Left ventricle myocardium superior (tissue), 1 donor: ENCODE results near the gene SCG5. TPM values are rescaled to one million over a fixed set of nuclear protein-coding genes. Genes with fewer than 3 reads are reported as not detected.
"Not testable (repeated sequence)": the region's sequence is repeated elsewhere in the genome, so short reads cannot be mapped to it uniquely, and the experiment has no call there.

Source experiments
- ATAC-seq: fragments of 200-7000 bp; cut with Tn5 transposase; one replicate; pipeline ENCODE4 v1.9.1; 2020; ENCODE audit warnings: mild to moderate bottlenecking, moderate library complexity
- DNase-seq: peaks from one replicate; pipeline ENCODE4 v3.0.0-alpha.2; 2020
- intact Hi-C: fragments of 100-400 bp; cut with micrococcal nuclease; formaldehyde crosslinking; loops from one replicate; pipeline ENCODE4 v1.11.0; 2022
- long read RNA-seq: library from polyadenylated mRNA; unstranded; transcript quantifications from one replicate; pipeline ENCODE4 v2.0.0, GENCODE V29; 2021
- total RNA-seq: library from RNA; stranded (reverse); fragmentation: NEBNext Ultra II Directional; extraction: Animal tissue kit (Norgen Biotek cat#: 25700); gene quantifications from one replicate; pipeline ENCODE4 v1.2.1, GENCODE V29; 2021
- donor health status: DM: no; HTN: yes; CAD: no; lungs with severe emphysema.

Gene SCG5
- total RNA-seq, result not detected
- long read RNA-seq, result 0 reads

GRCh38 chr15:32641517-32642059, at the start of gene SCG5:
TSS of gene SCG5 (plus strand) at chr15:32641710. CDS start at chr15:32643593, 1,883 bp downstream.
- ATAC-seq, result no peak

DNA sequence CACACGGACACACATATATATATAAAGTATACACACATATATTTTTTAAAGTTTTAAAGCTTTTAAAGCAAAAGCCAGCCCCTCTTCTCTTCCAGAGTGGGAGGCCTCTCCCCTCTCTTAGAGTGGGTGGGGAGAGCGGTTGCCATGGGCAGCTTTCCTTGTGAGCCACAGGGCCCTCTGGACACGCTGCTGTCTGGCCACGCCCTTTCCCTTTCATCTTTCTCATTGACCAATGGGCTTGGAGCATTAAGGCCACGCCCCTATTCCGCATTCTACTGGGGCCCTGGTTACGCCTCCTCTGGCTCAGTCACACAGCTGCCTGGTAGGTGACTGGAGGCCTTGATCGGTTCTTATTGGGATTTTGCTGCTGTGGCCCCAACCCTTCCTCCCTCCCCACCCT, 48.4 kb upstream of the SCG5 start, which contains the start of gene GOLGA8N:
GOLGA8N (plus strand) TSS at position 306 of the 400 bp plus-strand sequence.
- intact Hi-C loops, ATAC-seq, DNase-seq: not testable (repeated sequence)

More at GRCh38 chr15:32641517-32642059, at the start of gene SCG5:
- no peak for DNase-seq
- intact Hi-C loops, result no loop called here

GRCh38 chr15:32609518-32609917, 32.0 kb upstream of the SCG5 start:
- DNase-seq, ATAC-seq, intact Hi-C loops: not testable (repeated sequence)

DNA sequence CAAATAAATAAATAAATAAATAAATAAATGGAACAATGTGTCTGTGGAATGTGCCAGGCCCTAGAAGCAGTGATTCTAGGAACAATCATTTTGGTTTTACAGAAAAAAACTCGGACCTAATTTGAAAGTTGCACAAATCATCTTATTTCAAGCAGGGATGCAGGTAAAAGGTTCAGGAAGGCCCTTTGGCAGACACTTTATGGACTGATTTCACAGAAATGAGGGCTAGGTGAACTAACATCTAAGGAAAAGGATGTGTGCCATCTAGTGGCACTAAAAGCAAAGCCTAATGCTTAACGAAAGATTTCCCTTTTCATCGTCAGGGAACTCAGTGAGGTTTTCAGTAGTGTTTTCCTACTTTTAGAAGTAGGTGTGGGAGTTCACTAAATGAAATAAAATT, 30.8 kb upstream of the SCG5 start:
- DNase-seq, ATAC-seq, intact Hi-C loops: not testable (repeated sequence)

- intact Hi-C loops, result not testable (repeated sequence)
- DNase-seq, result peak; percentile 64
Measured at GRCh38 chr15:32614712-32615050, 26.8 kb upstream of the SCG5 start.

DNA sequence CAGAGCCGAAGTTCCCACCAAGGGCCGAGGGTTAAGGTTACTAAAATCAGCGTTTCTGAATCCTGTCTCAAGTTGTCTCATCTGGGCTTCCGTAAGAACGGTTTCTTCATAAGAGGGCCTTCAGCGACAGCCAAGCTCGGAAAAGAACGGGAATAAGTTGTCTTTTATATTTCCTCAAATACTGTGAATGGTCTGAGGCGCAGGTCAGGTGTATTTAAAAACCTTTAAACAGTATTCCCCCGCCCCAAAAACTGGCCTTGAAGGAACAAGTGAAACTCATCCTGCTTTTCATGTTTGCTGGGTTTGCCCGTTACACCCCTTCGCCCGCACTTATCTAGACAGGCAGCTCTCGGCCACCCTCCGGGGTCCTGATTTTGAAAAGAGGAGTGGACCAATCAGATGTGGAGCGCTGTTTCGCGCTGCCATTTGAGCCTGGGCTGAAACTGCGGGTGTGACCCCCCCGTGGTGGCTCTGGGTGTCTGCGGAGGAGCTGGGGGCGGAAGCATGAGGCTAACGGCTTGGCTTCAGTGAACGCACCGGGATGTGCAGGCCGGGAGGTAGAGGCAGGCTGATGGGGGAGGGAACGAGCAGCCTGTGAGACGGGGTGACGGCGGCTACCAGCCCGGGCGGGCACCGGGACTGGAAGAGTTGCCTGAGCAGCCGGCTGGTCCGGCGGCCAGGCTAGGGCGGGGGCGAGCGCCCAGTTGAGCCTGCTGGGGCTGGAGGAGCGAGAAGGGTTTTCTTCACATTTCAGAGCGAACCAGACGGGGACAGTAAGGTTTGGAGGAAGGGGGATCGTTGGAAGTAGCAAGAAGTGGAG, 26.2 kb upstream of the SCG5 start, which contains the start of gene ARHGAP11A:
ARHGAP11A (plus strand) TSS at position 454 of the 820 bp plus-strand sequence. CDS start 708 bp downstream, outside the sequence.
- DNase-seq (peak; percentile 82), ATAC-seq (peak; percentile 94)
- intact Hi-C loops, result not testable (repeated sequence)

More at GRCh38 chr15:32614712-32615050, 26.8 kb upstream of the SCG5 start:
- ATAC-seq, result peak; percentile 87

GRCh38 chr15:32615871-32616426, 25.6 kb upstream of the SCG5 start:
- DNase-seq, intact Hi-C loops, ATAC-seq: not testable (repeated sequence)

- DNase-seq, result no peak
- intact Hi-C loops, result no loop called here
- ATAC-seq, result no peak
Measured at GRCh38 chr15:32636410-32636809, 5.1 kb upstream of the SCG5 start.

- DNase-seq (no peak), ATAC-seq (no peak)
- intact Hi-C loops, result no loop called here
Measured at GRCh38 chr15:32636908-32637567, 4.5 kb upstream of the SCG5 start.

GRCh38 chr15:32637704-32638103, 3.8 kb upstream of the SCG5 start:
- ATAC-seq, result no peak
- intact Hi-C loops, result no loop called here
- no peak for DNase-seq

DNA sequence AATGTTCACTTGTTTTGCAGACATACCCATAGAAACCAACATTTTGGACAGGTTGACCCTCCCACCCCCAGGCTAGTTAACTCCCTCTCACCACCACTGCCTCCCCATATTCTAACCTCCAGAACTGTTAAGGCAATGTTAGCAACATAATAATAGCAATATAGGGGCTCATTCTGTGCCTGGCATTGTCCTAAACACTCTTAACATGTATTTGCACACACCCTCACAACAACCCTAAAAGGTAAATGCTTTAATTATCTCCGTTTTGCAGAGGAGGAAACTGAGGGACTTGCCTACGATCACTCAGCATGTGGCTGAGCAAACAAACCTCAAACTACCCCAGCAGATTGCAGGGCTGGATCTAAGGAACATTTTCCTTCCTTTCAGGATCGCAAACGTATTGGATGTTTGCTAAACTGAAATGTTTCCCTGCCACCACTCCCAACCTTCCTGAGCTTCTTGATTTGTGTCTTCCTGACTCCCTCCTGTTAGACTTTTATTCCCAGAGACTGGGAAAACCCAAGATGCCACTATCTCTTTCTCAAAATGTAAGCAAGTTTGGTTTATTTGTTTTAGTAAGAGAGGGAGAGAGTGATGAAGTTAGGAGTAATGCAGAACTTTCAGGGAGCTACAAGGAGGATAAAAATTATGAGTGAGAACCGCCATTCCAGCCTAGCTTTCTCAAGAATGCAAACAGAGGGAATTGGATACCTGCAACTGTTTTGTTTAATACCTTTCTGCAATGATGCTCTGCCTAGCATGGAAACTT, 1.3 kb downstream of the SCG5 start:
- intact Hi-C loops, result no loop called here
- no peak for ATAC-seq
- DNase-seq, result no peak

DNA sequence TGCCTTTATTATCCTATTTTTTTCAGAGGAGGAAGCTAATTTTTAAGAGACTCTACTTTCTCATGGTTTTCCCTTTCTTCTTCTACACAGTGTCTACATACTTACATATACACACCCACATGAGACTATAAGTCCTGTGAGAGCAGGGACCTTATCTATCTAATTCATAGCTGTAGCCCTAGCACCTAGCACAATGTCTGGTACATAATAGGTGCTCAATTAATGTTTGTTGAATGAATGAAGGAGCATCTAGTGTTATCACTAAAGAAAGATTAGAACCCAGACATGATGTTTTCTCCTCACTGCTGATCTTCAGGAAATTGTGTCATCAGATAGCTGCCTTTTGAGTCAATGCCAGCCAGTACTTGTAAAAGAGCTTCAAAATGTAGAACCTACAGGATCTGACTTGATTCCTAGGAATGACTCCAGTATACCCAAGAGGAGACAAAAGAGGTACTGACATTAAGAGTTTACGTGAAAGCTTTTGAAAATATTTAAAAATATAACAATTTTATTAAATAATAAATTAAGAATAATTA, 2.5 kb downstream of the SCG5 start:
- intact Hi-C loops, result no loop called here
- DNase-seq, result no peak
- ATAC-seq, result no peak

DNA sequence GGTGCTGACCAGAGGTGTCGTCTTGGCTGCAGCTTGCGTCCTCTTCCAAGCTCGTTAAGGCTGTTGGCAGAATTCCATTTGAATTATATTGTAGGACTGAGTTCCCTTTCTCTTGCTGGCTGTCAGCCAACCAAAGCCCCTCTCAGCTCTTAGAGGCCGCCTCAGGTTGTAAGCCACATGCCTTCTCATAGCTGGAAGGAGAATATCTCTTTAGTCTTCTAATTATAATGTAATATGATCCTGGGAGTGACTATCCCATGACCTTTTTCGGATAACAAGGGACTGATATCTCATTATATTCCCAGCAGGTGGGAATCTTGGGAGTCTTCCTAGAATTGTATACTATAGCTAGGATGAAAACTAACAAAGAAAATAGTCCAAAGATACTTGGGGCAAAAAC, 4.8 kb downstream of the SCG5 start:
- ATAC-seq (no peak), DNase-seq (no peak)
- intact Hi-C loops, result no loop called here

DNA sequence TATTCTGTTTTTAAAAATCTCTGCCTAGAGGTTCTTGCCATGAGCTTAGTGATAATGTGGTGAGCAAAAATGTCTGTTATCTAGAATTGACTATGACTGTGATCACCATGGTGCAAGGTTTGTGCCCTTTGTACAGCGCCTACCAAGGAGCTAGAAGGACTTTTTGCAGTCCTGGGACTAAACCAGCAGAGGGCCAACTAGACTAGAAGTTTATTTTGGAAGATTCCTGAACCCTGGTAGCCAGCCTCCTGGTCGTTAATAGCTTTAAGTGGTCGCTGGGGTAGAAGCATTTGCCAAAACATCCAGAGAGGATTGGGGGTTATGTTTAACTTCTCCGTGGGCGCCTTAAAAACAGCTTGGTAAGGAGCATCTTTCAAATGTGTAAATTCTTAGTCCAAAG, 7.8 kb downstream of the SCG5 start:
- intact Hi-C loops, result no loop called here
- no peak for DNase-seq

DNA sequence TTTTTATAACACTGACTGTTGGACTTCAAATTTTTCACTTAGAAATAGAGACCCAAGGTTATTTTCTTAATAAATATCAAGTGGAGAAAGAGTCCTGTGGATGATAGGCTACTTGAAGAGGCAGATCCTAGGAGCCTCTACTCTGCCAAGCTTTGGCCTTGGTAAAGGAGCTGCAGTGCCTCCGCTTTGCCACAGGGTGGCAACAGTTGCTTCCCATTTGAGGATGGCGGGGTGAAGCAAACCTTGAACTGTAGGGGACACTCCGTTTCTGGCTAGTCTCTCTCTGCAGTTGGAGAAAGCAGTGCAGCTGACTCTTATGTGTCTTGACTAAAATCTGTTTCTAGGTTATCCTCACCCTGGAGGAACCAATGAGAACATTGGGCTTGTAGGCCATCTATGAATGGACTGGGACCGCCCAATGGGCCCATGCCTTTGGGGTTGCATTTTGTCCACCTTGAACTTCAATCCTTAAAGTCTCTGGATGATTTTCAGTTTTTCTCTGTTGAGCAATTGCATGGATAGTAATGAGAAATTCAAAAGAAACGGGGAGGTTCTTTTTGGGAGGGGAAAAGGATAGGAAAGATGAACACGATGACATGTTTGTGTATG, 9.8 kb downstream of the SCG5 start:
- DNase-seq (no peak), ATAC-seq (peak; percentile 62)
- intact Hi-C loops, result no loop called here

More for the DNA sequence above, 7.8 kb downstream of the SCG5 start:
- ATAC-seq, result no peak

GRCh38 chr15:32652178-32652577, 10.7 kb downstream of the SCG5 start:
- ATAC-seq (no peak), DNase-seq (no peak)
- intact Hi-C loops, result no loop called here

GRCh38 chr15:32656091-32656490, 14.6 kb downstream of the SCG5 start:
- DNase-seq (no peak), ATAC-seq (no peak)
- intact Hi-C loops, result no loop called here

GRCh38 chr15:32656496-32656895, 15.0 kb downstream of the SCG5 start:
- intact Hi-C loops, result no loop called here
- DNase-seq (no peak), ATAC-seq (no peak)
